HG03378 (cell line): ENCODE results near the gene SSUH2.
A peak's percentile ranks its signal among the peaks of the same experiment; 100 is the strongest.

Source experiments
- ATAC-seq: cut with Tn5 transposase; IDR thresholded peaks from one replicate; pipeline ENCODE4 v1.9.1; 2021; ENCODE audit warnings: mild to moderate bottlenecking, moderate library complexity; ENCODE audit not compliant: unreplicated experiment

The SSUH2 gene

DNA sequence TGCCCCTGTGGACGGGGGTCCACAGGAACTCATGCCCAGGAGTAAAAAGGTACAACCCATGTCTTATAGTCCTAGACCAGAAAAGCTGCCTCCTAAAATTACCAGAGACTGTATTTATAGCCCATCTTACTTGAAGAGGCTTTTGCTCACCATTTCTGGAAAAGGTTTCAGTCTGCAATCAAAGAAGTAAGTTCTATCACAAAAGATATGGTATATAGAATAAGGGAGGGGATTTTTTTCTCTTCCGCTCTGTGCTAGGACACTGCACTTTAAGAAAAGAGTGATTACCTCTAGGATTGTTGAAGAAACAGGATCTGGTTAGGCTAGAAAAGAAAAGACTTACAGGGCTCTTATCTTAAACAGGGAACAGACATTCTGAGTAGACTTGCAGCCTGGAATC is 2.6 kb downstream of the SSUH2 start:
- ATAC-seq: no peak

DNA sequence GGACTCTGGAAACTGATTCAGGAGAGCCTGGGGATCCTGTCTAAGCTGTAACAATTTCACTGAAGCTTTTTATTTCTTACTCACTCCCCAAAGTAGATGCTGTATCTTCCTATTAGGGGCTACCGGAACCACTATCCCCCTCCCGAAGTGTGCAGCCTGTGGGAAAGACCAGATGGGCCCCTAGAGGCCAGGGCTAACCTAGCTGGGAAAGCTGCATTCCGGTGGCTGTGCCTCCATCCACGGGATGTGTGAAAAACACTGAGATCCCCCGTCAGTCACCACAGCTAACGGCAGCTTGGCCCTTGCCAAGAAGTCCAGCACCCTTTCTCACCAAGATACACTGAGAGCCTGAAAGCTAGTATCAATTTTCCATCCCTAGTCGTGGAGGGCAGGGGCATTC is 3.1 kb downstream of the SSUH2 start:
- ATAC-seq: no peak

GRCh38 chr3:8640223-8640622 is 4.4 kb downstream of the SSUH2 start:
- ATAC-seq: no peak

DNA sequence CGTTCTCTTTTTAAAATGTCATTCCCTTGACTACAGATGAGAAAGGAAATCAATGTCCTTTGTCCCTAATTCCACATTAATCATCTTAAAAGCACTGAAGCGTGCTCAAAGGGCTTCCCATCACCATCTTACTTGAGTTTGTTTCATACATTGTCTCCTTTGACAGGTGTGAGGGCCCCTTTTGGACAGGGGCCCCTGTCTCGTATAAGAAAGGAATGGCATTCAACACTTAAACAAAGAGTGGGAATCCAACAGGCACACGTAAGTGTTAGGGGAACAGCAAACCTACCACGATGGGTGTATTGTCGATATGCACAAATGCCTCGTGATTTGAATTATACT is 5.0 kb downstream of the SSUH2 start:
- ATAC-seq: no peak

DNA sequence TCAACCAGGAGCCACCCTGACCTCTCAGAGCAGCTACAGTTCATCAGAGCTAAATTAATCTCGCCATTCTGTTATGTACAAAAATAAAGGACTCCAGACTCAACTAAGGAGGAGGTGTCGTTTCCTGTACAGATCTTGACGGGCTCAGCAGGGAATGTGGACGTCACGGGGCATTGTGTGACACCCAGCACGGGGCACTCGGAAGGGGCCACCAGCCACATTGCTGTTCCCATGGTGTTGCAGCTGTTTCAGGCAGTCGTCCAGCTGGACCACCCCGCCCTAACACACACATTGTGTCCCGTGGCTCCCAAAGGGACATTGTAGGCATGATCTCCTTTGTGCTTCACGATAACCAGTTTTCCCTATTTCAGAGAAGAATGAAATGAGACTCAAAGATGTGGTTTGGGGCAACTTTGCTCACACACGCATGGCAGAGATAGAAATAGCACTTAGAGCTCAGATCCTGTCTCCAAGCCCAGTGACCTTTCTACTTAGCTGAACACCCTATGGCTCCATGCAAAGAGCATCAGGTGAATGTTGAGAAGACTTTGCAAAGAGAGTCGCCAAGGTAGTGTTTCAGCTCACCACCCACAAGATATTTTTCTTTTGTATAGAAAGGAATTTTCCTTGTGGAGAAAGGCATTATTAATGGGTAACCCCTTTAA is 5.5 kb downstream of the SSUH2 start:
- no peak for ATAC-seq

DNA sequence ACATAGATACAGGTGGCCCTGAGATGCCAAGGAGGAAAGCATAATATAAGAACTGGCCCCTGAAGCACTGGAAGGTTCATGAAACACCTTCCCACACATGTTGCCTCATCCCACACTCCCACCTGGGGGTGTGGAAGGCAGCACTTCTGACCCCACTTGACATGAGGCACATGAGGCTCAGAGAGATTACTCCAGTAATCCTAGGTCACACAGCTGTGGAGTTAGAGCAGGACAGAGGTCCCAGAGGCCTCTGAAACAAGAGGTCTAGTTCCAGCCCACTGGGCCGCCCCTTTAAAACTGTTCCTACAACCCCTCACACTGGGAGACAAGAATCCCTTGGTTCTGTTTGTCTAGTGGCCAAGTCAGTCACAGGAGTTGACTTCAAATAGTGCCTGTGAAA is 7.2 kb downstream of the SSUH2 start:
- ATAC-seq: no peak

DNA sequence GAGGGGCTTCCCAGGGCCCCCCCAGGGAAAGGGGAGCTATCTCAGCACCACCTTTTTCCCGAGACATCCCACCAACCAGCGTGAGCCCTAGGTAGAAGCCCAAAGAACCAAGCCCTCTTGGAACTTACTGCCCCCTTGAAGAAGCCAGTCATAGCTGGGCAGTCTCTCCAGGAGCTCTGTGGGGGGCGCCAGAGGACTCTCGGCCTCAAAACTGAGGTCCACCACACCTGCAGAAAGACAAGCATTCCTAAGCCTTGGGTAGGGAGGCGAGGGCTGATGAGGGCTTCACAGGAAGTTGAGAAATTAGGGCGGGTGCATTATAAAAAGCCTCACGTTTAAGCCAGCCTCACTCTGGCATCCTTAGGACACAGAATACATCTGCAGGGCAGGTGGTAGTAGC is 9.0 kb downstream of the SSUH2 start:
- no peak for ATAC-seq

- ATAC-seq: no peak
These were observed 9.5 kb downstream of the SSUH2 start for GRCh38 chr3:8635125-8635524.

DNA sequence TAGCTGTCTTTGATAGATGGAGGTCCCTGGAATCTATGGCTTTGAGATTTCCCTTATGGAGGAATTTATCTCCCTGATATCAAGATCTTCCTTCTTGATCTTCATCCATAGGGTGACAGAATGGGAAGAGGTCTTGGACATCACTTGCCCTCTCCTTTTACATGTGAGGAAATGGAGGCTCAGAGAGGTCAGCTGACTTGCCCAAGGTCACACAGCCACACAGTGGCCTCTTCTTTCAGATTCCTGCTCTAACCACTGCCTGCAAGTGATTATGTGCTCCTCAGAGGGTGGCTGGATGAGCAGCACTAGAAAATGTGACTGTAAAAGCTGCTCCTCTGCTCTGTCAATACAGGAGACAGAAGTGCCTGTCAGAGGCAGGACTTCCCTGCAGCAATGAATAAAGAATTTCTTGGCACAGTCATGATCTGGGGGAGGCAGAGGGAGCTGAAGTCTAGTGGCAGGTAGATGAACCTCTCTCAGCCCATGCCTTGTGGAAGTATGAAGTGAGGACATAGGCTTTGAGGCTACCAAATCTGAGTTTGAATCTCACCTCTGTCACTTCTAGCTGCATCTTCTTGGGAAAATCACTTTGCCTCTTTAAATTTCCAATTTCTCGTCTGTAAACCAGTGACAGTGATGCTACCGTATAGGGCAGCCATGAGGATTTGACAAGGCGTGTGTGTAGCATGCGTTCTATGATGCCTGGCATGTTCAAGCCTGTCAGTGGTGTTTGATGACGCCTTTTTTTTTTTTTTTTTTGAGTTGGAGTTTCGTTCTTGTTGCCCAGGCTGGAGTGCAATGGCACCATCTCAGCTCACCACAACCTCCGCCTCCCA is 12.0 kb downstream of the SSUH2 start:
- ATAC-seq: no peak

GRCh38 chr3:8631661-8632060 is 12.9 kb downstream of the SSUH2 start:
- no peak for ATAC-seq

DNA sequence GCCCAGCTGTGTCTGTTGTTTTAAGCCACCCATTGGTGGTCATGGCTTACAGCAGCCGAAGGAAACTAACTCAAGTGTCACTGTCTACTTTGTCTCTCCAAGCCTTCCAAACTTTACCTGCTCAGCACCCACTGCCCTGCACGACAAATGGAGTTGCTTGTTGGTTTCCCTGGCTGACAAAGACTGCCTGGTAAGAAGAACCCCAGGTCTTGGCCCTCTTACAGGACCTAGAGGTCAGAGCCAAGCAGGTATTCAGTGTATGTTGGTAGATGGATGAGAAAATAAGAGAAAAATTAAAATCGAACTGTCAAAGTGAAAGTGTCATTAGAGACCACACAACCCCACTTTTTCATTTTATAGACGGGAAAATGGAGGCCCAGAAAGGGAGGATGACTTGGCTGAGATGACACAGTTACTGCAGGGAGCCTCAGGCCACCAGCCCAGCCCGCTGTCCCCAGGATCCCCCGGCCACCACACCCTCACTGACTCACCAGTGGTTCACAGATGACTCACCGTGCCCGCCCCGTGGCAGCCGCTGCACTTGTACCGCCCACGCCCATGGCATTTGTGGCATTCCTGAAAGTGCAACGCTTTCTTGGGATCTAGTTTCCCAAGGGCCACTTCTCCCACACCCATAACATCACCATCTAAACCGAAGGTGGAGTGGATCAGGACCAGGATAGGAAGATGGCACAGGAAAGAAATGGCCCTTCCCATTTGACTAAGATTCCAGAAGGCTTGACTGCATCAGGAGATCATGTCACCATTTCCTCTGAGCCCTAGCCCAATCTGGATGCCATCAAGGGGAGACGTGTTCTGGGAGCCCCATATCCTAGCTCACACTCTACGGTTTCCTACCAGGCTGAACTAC is 15.2 kb downstream of the SSUH2 start:
- peak; percentile 76 for ATAC-seq

DNA sequence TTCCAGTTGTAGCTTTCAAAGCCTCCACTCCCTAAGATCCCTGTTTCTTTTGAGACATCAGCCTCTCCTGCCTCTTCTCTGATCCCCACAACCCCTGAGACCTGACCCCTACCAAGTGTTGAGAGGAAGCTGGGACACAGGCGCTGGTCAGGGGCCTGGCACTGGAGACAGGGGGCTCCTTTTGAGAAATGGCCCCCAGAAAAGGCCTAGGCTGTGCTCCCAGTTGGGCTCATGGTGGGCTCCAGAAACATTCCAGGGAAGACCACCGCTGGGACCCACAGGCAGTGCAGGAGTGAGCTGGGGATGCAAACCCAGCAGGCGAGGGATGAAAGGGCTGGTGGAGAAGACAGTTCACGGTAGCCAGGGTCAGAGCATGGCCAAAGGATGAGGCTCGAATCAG is 16.6 kb downstream of the SSUH2 start:
- ATAC-seq: no peak

GRCh38 chr3:8627201-8627940 is 17.2 kb downstream of the SSUH2 start:
- ATAC-seq: no peak

GRCh38 chr3:8625991-8626390 is 18.6 kb downstream of the SSUH2 start:
- no peak for ATAC-seq

DNA sequence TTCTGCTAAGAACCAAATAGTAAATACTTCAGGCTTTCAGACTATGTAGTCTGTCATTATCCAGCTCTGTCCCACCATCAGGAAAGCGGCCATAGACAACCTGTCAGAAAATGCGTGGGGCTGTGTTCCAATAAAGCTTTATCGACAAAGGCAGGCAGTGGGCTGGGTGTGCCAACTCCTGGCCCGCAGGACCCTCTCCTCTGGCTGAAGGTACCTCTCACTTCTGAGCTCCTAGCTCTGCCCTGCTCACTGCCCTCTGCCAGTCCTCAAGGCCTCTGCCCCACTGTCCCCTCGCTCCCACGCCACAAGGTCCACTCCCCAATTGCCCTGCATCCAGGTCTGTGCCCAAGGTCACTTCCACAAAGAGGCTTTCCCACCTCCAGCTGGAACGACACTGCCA is 20.0 kb downstream of the SSUH2 start:
- no peak for ATAC-seq

DNA sequence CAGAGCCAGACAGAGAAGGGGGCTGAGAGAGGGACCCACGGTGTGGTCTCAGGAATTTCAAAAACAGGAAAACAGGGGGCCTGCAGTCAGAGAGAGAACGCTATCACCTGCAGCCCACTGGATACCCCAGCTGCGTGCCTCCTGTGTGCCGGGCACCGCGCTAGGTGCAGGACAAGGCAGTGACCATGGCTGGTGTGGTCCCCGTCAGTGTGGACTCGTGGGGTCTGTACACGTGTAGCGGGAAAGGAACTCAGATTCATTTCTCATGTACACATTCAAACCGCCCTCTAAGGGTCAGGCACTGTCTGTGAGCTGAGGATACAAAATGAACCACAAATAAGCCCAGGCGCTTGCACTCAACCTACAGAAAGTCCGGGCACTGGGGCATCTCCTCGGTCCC is 20.9 kb downstream of the SSUH2 start:
- ATAC-seq: no peak

DNA sequence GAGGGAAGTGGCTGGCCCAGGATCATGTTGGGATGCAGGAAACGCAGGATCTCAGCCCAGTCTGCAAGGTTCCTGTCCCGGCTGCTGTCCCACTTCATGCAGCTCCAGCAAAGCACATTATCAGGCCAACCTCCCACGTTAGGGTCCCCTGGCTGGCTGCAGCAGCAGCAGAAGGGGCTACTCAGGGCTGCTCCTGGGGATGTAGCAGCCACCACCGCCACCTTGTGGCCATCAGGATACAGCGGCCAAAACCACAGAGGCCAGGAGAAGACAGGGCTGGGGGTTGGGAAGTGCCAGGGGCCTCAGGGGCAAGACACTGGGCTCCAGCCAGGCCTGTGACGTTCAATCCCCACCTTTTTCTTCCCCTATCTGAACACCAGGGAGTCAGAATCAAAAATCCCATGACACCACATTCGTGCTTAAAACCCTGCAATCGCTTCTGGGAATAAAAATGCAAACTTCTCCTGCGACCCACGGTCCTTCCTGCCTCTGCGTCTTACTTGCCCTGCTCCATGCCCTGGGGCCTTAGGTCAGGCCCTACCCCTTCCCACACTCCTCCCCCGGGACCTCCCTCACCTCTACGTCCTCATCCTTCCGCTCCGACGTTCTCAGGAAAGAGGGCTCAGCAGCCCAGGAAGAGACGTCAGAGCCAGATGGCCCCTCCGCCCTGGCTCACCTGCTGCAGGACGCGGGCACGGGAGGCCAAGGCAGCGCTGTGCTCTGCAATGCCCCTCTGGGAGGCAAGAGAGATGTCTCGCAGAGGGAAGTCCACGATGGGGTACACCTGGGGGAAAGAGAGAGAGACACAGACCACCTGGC is 21.5 kb downstream of the SSUH2 start:
- peak; percentile 90 for ATAC-seq

DNA sequence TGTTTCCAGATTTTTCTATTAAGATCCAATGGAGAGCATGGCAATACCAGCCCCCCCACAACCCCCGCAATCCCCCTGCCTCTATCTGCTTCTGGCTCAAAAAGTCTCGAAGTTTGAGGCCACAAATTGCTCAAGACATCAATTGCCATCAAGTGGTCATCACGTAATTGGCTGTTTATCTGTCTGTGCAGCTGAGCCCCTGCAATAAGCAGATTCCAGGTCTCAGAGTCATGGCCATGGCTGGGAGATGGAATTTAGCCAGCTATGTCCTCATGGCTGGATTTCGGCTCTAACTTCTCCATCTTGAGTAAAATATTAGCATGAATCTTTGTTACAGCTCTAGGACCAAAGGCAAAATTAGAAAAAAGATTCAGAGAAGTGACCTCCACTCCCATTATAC is 22.7 kb downstream of the SSUH2 start:
- no peak for ATAC-seq

DNA sequence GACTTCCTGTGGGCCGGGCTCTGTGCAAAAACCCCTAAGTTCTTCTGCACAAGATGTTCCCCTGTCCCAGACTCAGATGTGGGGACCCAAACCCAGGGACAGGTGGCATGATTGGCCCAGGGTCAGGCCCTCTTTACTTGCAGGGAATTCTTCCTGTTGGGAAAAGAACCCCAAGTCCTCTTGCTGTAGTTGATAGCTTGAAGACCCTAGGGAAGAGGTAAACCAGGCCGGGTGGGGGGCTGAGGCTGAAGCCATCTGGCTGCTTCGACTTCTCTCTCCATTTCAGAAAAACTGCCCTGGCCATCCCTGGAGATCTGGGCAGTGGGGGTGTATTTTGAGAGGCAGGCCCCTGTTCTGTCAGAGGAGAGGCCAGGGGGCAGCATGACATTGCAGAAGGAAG is 23.5 kb downstream of the SSUH2 start:
- ATAC-seq: no peak

GRCh38 chr3:8619548-8619947 is 25.1 kb downstream of the SSUH2 start:
- no peak for ATAC-seq
